K562 (cell line): Measurements from ENCODE around the gene SPEM1. TPM values are rescaled to one million over a fixed set of nuclear protein-coding genes. Genes with fewer than 3 reads are reported as not detected.

Experiments
- BRCA1 ChIP-seq, 2 experiments: fragments of 450-650 bp in 1 of 2; sonication (generic) in 1 of 2; formaldehyde crosslinking in 1 of 2; IDR thresholded peaks; 2 replicates each; pipeline versions ENCODE4 v1.5.0 to v1.6.1; 2017 to 2020; ENCODE audit warnings: mild to moderate bottlenecking in 1 of 2, missing genetic modification reagents in 1 of 2
- CEBPZ ChIP-seq: fragments of 150-350 bp; IDR thresholded peaks from 2 replicates; pipeline ENCODE4 v1.6.1; 2014; ENCODE audit warnings: low read depth, mild to moderate bottlenecking, low read length, borderline replicate concordance
- MCM5 ChIP-seq: fragments of 450-650 bp; IDR thresholded peaks from 2 replicates; pipeline ENCODE4 v1.6.1; 2016; ENCODE audit warnings: low read depth
- NKRF ChIP-seq: fragments of 450-650 bp; IDR thresholded peaks from 2 replicates; pipeline ENCODE4 v1.6.1; 2016; ENCODE audit warnings: borderline replicate concordance
- SMC3 ChIP-seq: conservative IDR thresholded peaks from 2 replicates; pipeline ENCODE4 v1.6.1; 2011; ENCODE audit warnings: low read depth, low read length, improper control_type of control experiment; ENCODE audit not compliant: insufficient read depth
- VEZF1 ChIP-seq: fragments of 200-800 bp; sonication (Bioruptor generic); IDR thresholded peaks from 2 replicates; pipeline ENCODE4 v1.6.1; 2017; ENCODE audit warnings: missing genetic modification characterization, missing compliant biosample characterization
- ZBTB8A ChIP-seq: fragments of 450-650 bp; IDR thresholded peaks from 2 replicates; pipeline ENCODE4 v1.6.1; 2018; ENCODE audit warnings: mild to moderate bottlenecking, moderate library complexity; ENCODE audit not compliant: partially characterized antibody
- ZFPM2 ChIP-seq: fragments of 250-450 bp; sonication (Bioruptor Pico); IDR thresholded peaks from 2 replicates; pipeline ENCODE4 v1.5.1; 2022; ENCODE audit warnings: mild to moderate bottlenecking
- ZNF318 ChIP-seq, 2 experiments: fragments of 450-650 bp; IDR thresholded peaks; 2 replicates each; pipeline ENCODE4 v1.6.1; 2016; ENCODE audit warnings: mild to moderate bottlenecking in 2 of 2, borderline replicate concordance in 1 of 2, low read depth in 1 of 2, moderate library complexity in 1 of 2
- ZNF707 ChIP-seq: fragments of 250-450 bp; sonication (Bioruptor Pico); conservative IDR thresholded peaks from 2 replicates; pipeline ENCODE4 v1.8.0; 2022; ENCODE audit warnings: inconsistent platforms, mild to moderate bottlenecking, moderate library complexity
- polyA plus RNA-seq, 8 experiments: library from polyadenylated mRNA; depleted of rRNA in 4 of 8; stranded (reverse) in 5 of 8; unstranded in 3 of 8; fragments of >200 nt; fragmentation: Nextera tagmentation in 2 of 8; fragmentation: Illumina TruSeq in 1 of 8; extraction: Ambion mirVana in 2 of 8; extraction: Trizol in 1 of 8; gene quantifications; 2 replicates each; pipeline versions ENCODE4 v1.2.1 to v1.2.3, GENCODE V29; 2011 to 2014; ENCODE audit warnings: inconsistent platforms in 1 of 8, missing spikeins in 1 of 8
- total RNA-seq, 7 experiments: library from RNA; depleted of rRNA in 6 of 7; stranded (reverse); fragments of >200 nt in 6 of 7; fragmentation: Illumina TruSeq in 2 of 7; extraction: Trizol in 2 of 7; gene quantifications; 2 replicates each; pipeline versions ENCODE4 v1.2.1 to v1.2.3, GENCODE V29; 2011 to 2021; ENCODE audit warnings: low replicate concordance in 1 of 7

SPEM1 gene
- total and polyA plus RNA-seq, 9 of the 15 experiments (the other 6 are each of a cell fraction or from before 2014, with no cell fraction given), result not detected

GRCh38 chr17:7394452-7395191, 25.5 kb upstream of the SPEM1 start, which contains the start of gene PLSCR3 (continued):
- TF ChIP-seq ZNF318 (IDR thresholded peaks at IDR 0.05; ENCODE audit: borderline replicate concordance in 1 of 2, low read depth in 1 of 2), result no peak
- no peak for TF ChIP-seq SMC3
- no peak for TF ChIP-seq ZNF707 (CRISPR knock-in tag)
- 0 out of 2 replicates have a peak, but pooled peaks have one; percentile 38 for TF ChIP-seq VEZF1 (CRISPR knock-in tag)
- no peak for TF ChIP-seq CEBPZ
- TF ChIP-seq ZBTB8A, result no peak
- TF ChIP-seq NKRF, result peak; percentile 55; the same call in 1 of the 2 replicates
- TF ChIP-seq MCM5, result no peak
- TF ChIP-seq ZFPM2, result no peak
- TF ChIP-seq BRCA1 (IDR thresholded peaks at IDR 0.05), result no peak
- no peak for TF ChIP-seq BRCA1 (CRISPR knock-in tag; IDR thresholded peaks at IDR 0.05)
